B cell (primary cell): ENCODE measurements around the gene FAM200A. TPM values are rescaled to one million over a fixed set of nuclear protein-coding genes. Genes with fewer than 3 reads are reported as not detected.

Experiments used
- ATAC-seq: fragments of 200-7000 bp; cut with Tn5 transposase; one replicate; pipeline ENCODE4 v1.10.0; 2021; ENCODE audit warnings: low read depth, mild to moderate bottlenecking, moderate number of reproducible peaks, moderate library complexity
- CTCF ChIA-PET: fragments of 350-600 bp; sonication (Branson Sonifier 250); formaldehyde crosslinking; loops from one replicate; lab custom pipeline; 2021; ENCODE audit warnings: antibody characterized with exemption, inconsistent platforms; lab: Charles Lee
- POLR2A ChIA-PET: fragments of 350-600 bp; sonication (Branson Sonifier 250); formaldehyde crosslinking; loops from one replicate; lab custom pipeline; 2021; ENCODE audit warnings: antibody characterized with exemption; lab: Charles Lee
- DNase-seq: peaks from one replicate; pipeline ENCODE4 v3.0.0; 2013
- H2AFZ ChIP-seq: 2 replicates; pipeline ENCODE4 v1.6.1; 2012; ENCODE audit warnings: mild to moderate bottlenecking, low read depth, low read length; ENCODE audit not compliant: insufficient read depth, poor library complexity, severe bottlenecking
- H3K27ac ChIP-seq, 2 donors: 1 replicate in 1 of 2; 2 replicates in 1 of 2; pipeline ENCODE4 v1.5.1; 2012 to 2013; ENCODE audit warnings: low read length in 2 of 2, mild to moderate bottlenecking in 2 of 2, moderate library complexity in 1 of 2
- H3K27me3 ChIP-seq, 4 experiments: fragments of 200-600 bp in 1 of 4; sonication (generic) in 1 of 4; replicated peaks in 1 of 4; 1 replicate in 2 of 4; 2 replicates in 2 of 4; pipeline versions ENCODE4 v1.6.1 to v1.7.0; 2013 to 2016; ENCODE audit warnings: low read length in 3 of 4, mild to moderate bottlenecking in 2 of 4, mixed read lengths in 1 of 4, moderate library complexity in 1 of 4; ENCODE audit not compliant: insufficient read depth in 4 of 4, control insufficient read depth in 3 of 4; ENCODE audit errors: control extremely low read depth in 1 of 4
- H3K36me3 ChIP-seq, 2 experiments: replicated peaks in 1 of 2; 1 replicate in 1 of 2; 2 replicates in 1 of 2; pipeline versions ENCODE4 v1.6.1 to v1.7.1; 2013; ENCODE audit warnings: low read length in 1 of 2; ENCODE audit not compliant: insufficient read depth in 2 of 2, control insufficient read depth in 1 of 2; ENCODE audit errors: control extremely low read depth in 1 of 2, extremely low read depth in 1 of 2
- H3K4me1 ChIP-seq, 2 donors: fragments of 200-600 bp in 1 of 2; sonication (generic) in 1 of 2; 1 replicate in 1 of 2; 2 replicates in 1 of 2; pipeline versions ENCODE4 v1.5.1 to v1.6.1; 2013 to 2017; ENCODE audit warnings: low read length in 2 of 2; ENCODE audit not compliant: control insufficient read depth in 2 of 2, insufficient read depth in 2 of 2
- H3K4me2 ChIP-seq: replicated peaks from 2 replicates; pipeline ENCODE3; 2012; ENCODE audit warnings: mild to moderate bottlenecking, low read depth, low read length; ENCODE audit not compliant: poor library complexity, severe bottlenecking
- H3K4me3 ChIP-seq, 5 experiments: fragments of 200-600 bp in 1 of 5; sonication (generic) in 1 of 5; 1 replicate in 3 of 5; 2 replicates in 2 of 5; pipeline versions ENCODE4 v1.5.1 to v1.7.0; 2011 to 2016; ENCODE audit warnings: low read length in 4 of 5, mild to moderate bottlenecking in 4 of 5, low read depth in 2 of 5, control low read depth in 1 of 5, moderate library complexity in 1 of 5; ENCODE audit not compliant: insufficient read depth in 1 of 5; ENCODE audit errors: control extremely low read depth in 1 of 5, extremely low read depth in 1 of 5
- H3K79me2 ChIP-seq: fragments of 200-600 bp; sonication (generic); one replicate; pipeline ENCODE4 v1.6.0; 2016; ENCODE audit warnings: low read length; ENCODE audit not compliant: control insufficient read depth, insufficient read depth
- H3K9ac ChIP-seq: fragments of 200-600 bp; sonication (generic); 2 replicates; pipeline ENCODE4 v1.6.1; 2017; ENCODE audit warnings: mild to moderate bottlenecking, low read length, moderate library complexity
- H3K9me3 ChIP-seq, 3 donors: one replicate each; pipeline versions ENCODE4 v1.6.1 to v1.7.1; 2013; ENCODE audit warnings: low read length in 2 of 3; ENCODE audit not compliant: control insufficient read depth in 2 of 3, insufficient read depth in 1 of 3; ENCODE audit errors: control extremely low read depth in 1 of 3
- H4K20me1 ChIP-seq: 2 replicates; pipeline ENCODE4 v1.6.0; 2012; ENCODE audit warnings: mild to moderate bottlenecking, low read length; ENCODE audit not compliant: insufficient read depth, control insufficient read depth, poor library complexity, severe bottlenecking
- H3K27ac Mint-ChIP-seq: one replicate; pipeline ENCODE4 v1.8.0; 2021; ENCODE audit warnings: mixed read lengths
- H3K27me3 Mint-ChIP-seq: one replicate; pipeline ENCODE4 v1.8.0; 2021; ENCODE audit warnings: mixed read lengths
- H3K4me1 Mint-ChIP-seq: one replicate; pipeline ENCODE4 v1.8.0; 2021; ENCODE audit warnings: mixed read lengths
- H3K4me3 Mint-ChIP-seq: one replicate; pipeline ENCODE4 v1.8.0; 2021; ENCODE audit warnings: mixed read lengths
- H3K9me3 Mint-ChIP-seq: one replicate; pipeline ENCODE4 v1.8.0; 2022; ENCODE audit warnings: mixed read lengths; ENCODE audit not compliant: insufficient read depth
- CTCF ChIP-seq: fragments of 200-600 bp; IDR thresholded peaks from one replicate; pipeline ENCODE4 v1.8.0; 2022; ENCODE audit warnings: antibody characterized with exemption, mild to moderate bottlenecking
- EZH2 ChIP-seq: IDR thresholded peaks from 2 replicates; pipeline ENCODE4 v1.6.1; 2012; ENCODE audit warnings: borderline replicate concordance, low read depth, mild to moderate bottlenecking, moderate library complexity, low read length; ENCODE audit not compliant: insufficient read depth, poor library complexity, severe bottlenecking
- WGBS: methylation state at CpG from one replicate; pipeline ENCODE4 v1.1.5; 2013; ENCODE audit warnings: missing lambda C conversion rate; ENCODE audit not compliant: insufficient coverage; 5-methylcytosine and 5-hydroxymethylcytosine counted together
- intact Hi-C: fragments of 100-400 bp; cut with micrococcal nuclease; formaldehyde crosslinking; loops from one replicate; pipeline ENCODE4 v1.10.0; 2022
- polyA plus RNA-seq: library from polyadenylated mRNA; depleted of rRNA; stranded (reverse); fragments of >200 nt; gene quantifications from 2 replicates; pipeline ENCODE4 v1.2.3, GENCODE V29; 2012
- total RNA-seq, 2 donors: library from RNA; stranded (reverse); fragments of 120-200 nt in 1 of 2; gene quantifications; 1 replicate in 1 of 2; 2 replicates in 1 of 2; pipeline versions ENCODE4 v1.2.3 to v1.2.4, GENCODE V29; 2013 to 2022

FAM200A gene
- total and polyA plus RNA-seq, 2 donors (not counting 1 experiment from before 2014, with no cell fraction given): 2.1 to 11.9 TPM

GRCh38 chr7:99539213-99539811 is 12.6 kb downstream of the FAM200A start:
- Histone ChIP-seq H3K27ac (no peak overlapping the region), H3K4me2 (no peak overlapping the region), H3K27me3 (no peaks in the 10 kb centered on the region), H3K4me3 (no peak overlapping the region), H4K20me1 (no peaks in the 10 kb centered on the region), H3K9me3 (peaks cover 0 to 63% (median 13%) of the 10 kb centered on the region in 3 donors), H3K4me1 (no peaks in the 10 kb centered on the region), H3K9ac (no peak overlapping the region), H2AFZ (no peak overlapping the region), H3K36me3 (no peaks in the 10 kb centered on the region), H3K79me2 (no peaks in the 10 kb centered on the region)
- TF ChIP-seq EZH2 (no peak), CTCF (no peak)
- Mint-ChIP-seq H3K27ac (no peak overlapping the region), H3K4me3 (no peak overlapping the region), H3K27me3 (no peaks in the 10 kb centered on the region), H3K4me1 (no peaks in the 10 kb centered on the region), H3K9me3 (peaks cover 4% of the 10 kb centered on the region)
- no peak for ATAC-seq
- DNase-seq: no peak
- ChIA-PET CTCF (no interaction called here), POLR2A (no interaction called here)
- intact Hi-C loops: no loop called here
- 67% methylated on average over 2 of the region's 7 CpGs for WGBS

- H4K20me1 ChIP-seq: no peaks in the 10 kb centered on the region
- H2AFZ ChIP-seq: no peak overlapping the region
- Mint-ChIP-seq H3K9me3 (peaks cover 8% of the 10 kb centered on the region), H3K4me3 (no peak overlapping the region), H3K27ac (no peak overlapping the region), H3K4me1 (no peaks in the 10 kb centered on the region), H3K27me3 (no peaks in the 10 kb centered on the region)
- no peak for ATAC-seq
- intact Hi-C loops: no loop called here
- no peaks in the 10 kb centered on the region for H3K79me2 ChIP-seq
- no peak overlapping the region for H3K4me2 ChIP-seq
- H3K36me3 ChIP-seq: peaks cover 4 to 16% of the 10 kb centered on the region in 2 experiments
- no peak for DNase-seq
- no CpG with 5 or more reads among the region's 2 CpGs for WGBS
- H3K27ac ChIP-seq: no peak overlapping the region
- no peaks in the 10 kb centered on the region for H3K4me1 ChIP-seq
- no peak for TF ChIP-seq CTCF
- TF ChIP-seq EZH2: no peak
- CTCF ChIA-PET: no interaction called here
- no peak overlapping the region for H3K9ac ChIP-seq
- H3K9me3 ChIP-seq: peaks cover 5 to 60% (median 36%) of the 10 kb centered on the region in 3 donors
- H3K27me3 ChIP-seq: no peaks in the 10 kb centered on the region
- H3K4me3 ChIP-seq: no peak overlapping the region
- POLR2A ChIA-PET: interaction anchor here (0.6 kb wide), 1 partner anchor 47 kb away, joined by 3 read pairs; no protein-coding TSS in a partner anchor
Measured at GRCh38 chr7:99535667-99536066, 16.2 kb downstream of the FAM200A start.
